ENCODE data around the gene PRIM1. TPM values are rescaled to one million over a fixed set of nuclear protein-coding genes. Genes with fewer than 3 reads are reported as not detected.
"Not testable (repeated sequence)": the region's sequence is repeated elsewhere in the genome, so short reads cannot be mapped to it uniquely, and the experiment has no call there.

PRIM1 gene
- total RNA-seq: 1 to 10 TPM; 2.2 to 2.6 TPM

GRCh38 chr12:56751712-56752598 lies at the start of gene PRIM1:
Gene PRIM1, minus strand, starts transcription at chr12:56752323. Its CDS starts 25 bp downstream, at chr12:56752298.
- Histone ChIP-seq H3K36me3 (no peaks in the 10 kb centered on the region), H3K27me3 (no peaks in the 10 kb centered on the region), H3K4me1 (peaks cover 0 to 12% of the 10 kb centered on the region in 2 donors), H3K4me3 (peak within 1 kb of the TSS; percentile 71 to 92), H3K27ac (peak within 1 kb of the TSS; percentile 49 to 60), H3K9me3 (no peaks in the 10 kb centered on the region)
- TF ChIP-seq CTCF (IDR thresholded peaks at IDR 0.05): peak; percentile 19 to 50
- DNase-seq (ENCODE audit: low spot score): peak; percentile 80

GRCh38 chr12:56800221-56800620 lies 48.1 kb upstream of the PRIM1 start:
- Histone ChIP-seq H3K36me3 (no peaks in the 10 kb centered on the region), H3K27me3 (no peaks in the 10 kb centered on the region), H3K27ac (no peak overlapping the region), H3K9me3 (no peaks in the 10 kb centered on the region), H3K4me3 (no peak overlapping the region), H3K4me1 (no peaks in the 10 kb centered on the region)
- TF ChIP-seq CTCF (IDR thresholded peaks at IDR 0.05): no peak
- DNase-seq (ENCODE audit: low spot score): no peak

- H3K4me3 ChIP-seq; H3K36me3 ChIP-seq; H3K27me3 ChIP-seq; H3K4me1 ChIP-seq; H3K27ac ChIP-seq; H3K9me3 ChIP-seq; DNase-seq (ENCODE audit: low spot score): not testable (repeated sequence)
Measured at GRCh38 chr12:56799345-56799744, 47.2 kb upstream of the PRIM1 start.

- not testable (repeated sequence) for H3K4me3 ChIP-seq; H3K27me3 ChIP-seq; H3K9me3 ChIP-seq; DNase-seq (ENCODE audit: low spot score); H3K36me3 ChIP-seq; H3K27ac ChIP-seq; H3K4me1 ChIP-seq
Measured at GRCh38 chr12:56795791-56796190, 43.7 kb upstream of the PRIM1 start.

GRCh38 chr12:56795046-56795562 lies 43.0 kb upstream of the PRIM1 start:
- not testable (repeated sequence) for H3K27ac ChIP-seq

GRCh38 chr12:56793124-56793523 lies 41.0 kb upstream of the PRIM1 start:
- not testable (repeated sequence) for H3K4me3 ChIP-seq; H3K27ac ChIP-seq; H3K4me1 ChIP-seq; H3K36me3 ChIP-seq; DNase-seq (ENCODE audit: low spot score); H3K27me3 ChIP-seq; H3K9me3 ChIP-seq

More at GRCh38 chr12:56795046-56795562, 43.0 kb upstream of the PRIM1 start:
- H3K36me3 ChIP-seq; DNase-seq (ENCODE audit: low spot score); H3K9me3 ChIP-seq; H3K4me3 ChIP-seq; H3K27me3 ChIP-seq; H3K4me1 ChIP-seq: not testable (repeated sequence)

- no peak overlapping the region for H3K27ac ChIP-seq
- no peaks in the 10 kb centered on the region for H3K27me3 ChIP-seq
- H3K4me3 ChIP-seq: no peak overlapping the region
- no peak for TF ChIP-seq CTCF (IDR thresholded peaks at IDR 0.05)
- H3K36me3 ChIP-seq: no peaks in the 10 kb centered on the region
- H3K4me1 ChIP-seq: no peaks in the 10 kb centered on the region
- no peaks in the 10 kb centered on the region for H3K9me3 ChIP-seq
- no peak for DNase-seq (ENCODE audit: low spot score)
Measured at GRCh38 chr12:56792678-56793077, 40.6 kb upstream of the PRIM1 start.

GRCh38 chr12:56789429-56789828 lies 37.3 kb upstream of the PRIM1 start:
- H3K36me3 ChIP-seq; H3K4me3 ChIP-seq; DNase-seq (ENCODE audit: low spot score); H3K4me1 ChIP-seq; H3K27ac ChIP-seq; H3K27me3 ChIP-seq; H3K9me3 ChIP-seq: not testable (repeated sequence)

Measured in right atrium auricular region (tissue), 2 donors.